GM19395 (cell line): ENCODE measurements around the gene PER3.
"Not testable (repeated sequence)": the region's sequence is repeated elsewhere in the genome, so short reads cannot be mapped to it uniquely, and the experiment has no call there.

Experiments used
- ATAC-seq: cut with Tn5 transposase; IDR thresholded peaks from one replicate; pipeline ENCODE4 v1.9.1; 2021; ENCODE audit warnings: mild to moderate bottlenecking, moderate library complexity; ENCODE audit not compliant: unreplicated experiment

PER3 gene

DNA sequence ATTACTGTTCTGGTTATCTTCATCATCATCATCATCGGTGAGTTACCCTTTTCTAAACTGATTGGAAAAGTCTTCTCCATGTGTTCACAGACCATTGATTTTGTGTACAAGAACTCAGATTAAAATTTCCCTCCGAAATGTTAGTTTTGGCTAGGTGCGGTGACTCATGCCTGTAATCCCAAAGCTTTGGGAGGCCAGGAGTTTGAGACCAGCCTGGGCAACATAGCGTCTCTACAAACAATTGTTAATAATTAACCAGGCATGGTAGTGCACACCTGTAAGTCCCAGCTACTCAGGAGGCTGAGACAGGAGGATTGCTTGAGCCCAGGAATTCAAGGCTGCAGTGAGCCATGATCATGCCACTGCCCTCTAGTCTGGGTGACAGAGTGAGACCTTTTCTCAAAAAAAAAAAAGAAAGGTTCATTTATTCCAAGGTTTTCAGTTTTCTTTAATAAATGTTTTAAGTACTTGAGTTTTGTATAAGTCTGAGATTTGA lies 5.9 kb upstream of the PER3 start:
- ATAC-seq, result no peak

DNA sequence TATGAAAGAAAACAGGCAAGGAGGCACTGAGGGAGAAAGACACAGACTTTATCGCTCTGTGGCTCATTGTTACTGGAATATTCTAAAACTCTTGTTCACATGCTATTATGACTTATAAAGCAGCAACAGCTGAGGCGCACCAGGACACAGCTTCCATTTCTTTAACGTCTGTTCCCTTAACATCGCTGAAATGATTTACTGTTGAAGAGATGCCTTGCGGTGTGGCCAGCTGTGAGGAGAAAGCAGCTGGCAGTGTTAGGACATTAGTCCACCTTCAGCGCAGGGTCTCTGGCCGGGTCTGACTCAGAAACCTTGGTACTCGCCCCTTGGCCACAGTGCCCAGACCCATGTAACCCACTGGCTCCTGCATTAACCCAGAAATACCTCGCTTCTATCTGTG lies 3.1 kb upstream of the PER3 start:
- no peak for ATAC-seq

- ATAC-seq, result no peak
These were observed 2.6 kb upstream of the PER3 start for GRCh38 chr1:7781501-7781900.

DNA sequence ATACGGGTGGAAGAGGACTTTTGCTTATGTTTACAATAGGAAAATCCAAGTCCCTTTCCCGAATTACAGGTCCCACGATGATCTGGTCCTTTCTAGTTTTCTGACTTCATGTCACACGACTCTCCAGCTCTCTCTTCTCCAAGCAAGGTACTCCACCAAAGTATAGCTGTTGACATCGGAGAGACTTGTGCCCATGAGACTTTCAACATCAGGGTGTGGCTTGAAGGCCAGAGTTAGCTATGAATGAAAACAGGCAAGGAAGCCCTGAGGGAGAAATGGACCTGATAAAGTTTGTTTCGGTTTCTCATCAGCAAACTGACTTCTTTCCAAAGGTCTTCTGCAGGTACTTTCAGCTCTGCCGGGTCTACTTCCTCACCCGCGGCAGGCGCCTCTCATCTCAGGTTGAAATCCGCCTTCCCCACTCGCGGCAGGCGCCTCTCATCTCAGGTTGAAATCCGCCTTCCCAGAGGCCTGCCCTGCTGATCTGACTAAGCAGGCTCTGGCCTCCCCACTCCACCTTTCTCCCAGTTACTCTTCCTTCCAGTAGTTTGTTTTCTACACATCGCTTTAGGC lies 2.1 kb upstream of the PER3 start:
- ATAC-seq, result no peak

GRCh38 chr1:7783178-7783711 lies 846 bp upstream of the PER3 start:
- no peak for ATAC-seq

DNA sequence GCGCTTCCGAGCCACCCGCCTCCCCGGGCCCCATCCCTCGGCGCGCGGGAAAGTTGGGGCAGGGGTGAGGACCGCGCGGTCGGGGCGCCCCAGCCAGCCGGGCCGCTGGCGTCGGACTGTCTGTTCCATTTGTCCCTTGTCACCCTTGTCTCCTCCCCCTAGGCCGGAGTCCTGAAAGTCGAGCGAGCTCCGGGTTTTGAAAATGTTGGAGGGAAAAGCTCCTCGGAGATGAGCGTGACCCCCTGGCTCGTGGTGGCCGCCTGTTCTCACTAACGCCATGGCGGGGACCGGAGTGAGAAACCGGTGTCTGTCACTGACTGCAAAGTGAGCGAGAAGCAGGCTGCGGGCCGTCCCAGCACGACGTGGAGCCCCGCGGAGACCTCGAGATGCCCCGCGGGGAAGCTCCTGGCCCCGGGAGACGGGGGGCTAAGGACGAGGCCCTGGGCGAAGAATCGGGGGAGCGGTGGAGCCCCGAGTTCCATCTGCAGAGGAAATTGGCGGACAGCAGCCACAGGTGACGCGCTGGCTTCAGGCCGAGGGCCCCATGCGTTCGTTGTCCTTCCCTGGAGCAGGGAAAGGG lies 491 bp downstream of the PER3 start:
- ATAC-seq, result no peak

GRCh38 chr1:7785108-7785507 lies 1.0 kb downstream of the PER3 start:
- no peak for ATAC-seq

GRCh38 chr1:7786795-7787194 lies 2.7 kb downstream of the PER3 start:
- ATAC-seq, result no peak

- ATAC-seq, result no peak
These were observed 5.7 kb downstream of the PER3 start for GRCh38 chr1:7789828-7790227.

DNA sequence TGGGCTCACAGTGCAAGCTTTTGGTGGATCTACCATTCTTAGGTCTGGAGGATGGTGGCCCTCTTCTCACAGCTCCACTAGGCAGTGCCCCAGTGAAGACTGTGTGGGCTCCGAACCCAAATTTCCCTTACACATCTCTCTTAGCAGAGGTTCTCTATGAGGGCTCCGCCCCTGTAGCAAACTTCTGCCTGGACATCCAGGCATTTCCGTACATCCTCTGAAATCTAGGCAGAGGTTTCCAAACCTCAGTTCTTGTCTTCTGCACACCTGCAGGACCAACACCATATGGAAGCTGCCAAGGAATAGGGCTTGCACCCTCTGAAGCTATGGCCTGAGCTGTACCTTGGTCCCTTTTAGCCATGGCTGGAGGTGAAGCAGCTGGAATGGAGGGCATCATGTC lies 6.9 kb downstream of the PER3 start:
- not testable (repeated sequence) for ATAC-seq

DNA sequence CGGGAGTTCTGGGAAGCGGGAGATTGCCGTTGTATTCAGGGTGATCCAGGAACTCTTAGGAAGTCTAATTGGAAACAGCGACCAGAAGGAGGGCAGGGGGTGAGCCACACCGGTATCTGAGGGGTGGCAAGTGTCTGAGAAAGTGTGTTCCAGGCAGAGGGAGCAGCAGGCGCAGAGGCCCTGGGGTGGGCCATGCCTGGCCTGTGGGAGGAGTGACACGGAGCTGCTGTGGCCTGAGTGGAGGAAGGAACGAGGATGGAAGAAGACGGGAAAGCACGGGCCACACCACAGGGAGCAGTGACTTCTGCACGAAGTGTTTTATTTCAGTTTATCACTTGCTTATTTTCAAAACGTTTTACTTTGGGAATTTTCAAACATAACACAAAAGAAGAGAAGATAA lies 11.3 kb downstream of the PER3 start:
- no peak for ATAC-seq

GRCh38 chr1:7805460-7805859 lies 21.4 kb downstream of the PER3 start:
- ATAC-seq, result no peak

DNA sequence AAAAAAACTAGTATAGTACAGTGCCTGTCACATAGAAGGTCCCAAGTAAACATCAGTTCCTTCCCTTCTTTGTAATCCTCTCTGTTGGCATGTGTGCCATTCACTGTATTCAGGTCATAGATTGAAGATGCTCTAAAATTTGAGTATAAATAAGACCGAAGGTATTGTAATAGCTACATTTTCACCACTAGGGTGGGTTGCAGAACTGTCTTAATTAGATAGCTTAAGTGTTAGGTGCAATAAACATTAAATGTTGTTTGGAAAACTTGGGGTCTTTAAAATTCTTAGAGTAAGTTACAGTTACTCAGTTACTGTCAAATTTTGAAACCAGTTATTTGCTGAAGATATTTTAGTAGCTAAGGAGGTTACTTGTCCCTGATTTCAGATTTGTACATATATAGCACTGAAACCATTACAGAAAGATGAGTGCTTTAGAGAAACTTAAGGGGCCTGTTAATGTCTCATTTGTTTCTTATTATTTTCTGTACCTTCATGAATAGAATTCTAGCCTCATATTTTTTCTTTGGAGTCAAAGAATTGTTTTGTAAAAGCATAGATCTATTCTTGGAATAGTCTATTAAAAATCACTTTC lies 24.3 kb downstream of the PER3 start:
- no peak for ATAC-seq

DNA sequence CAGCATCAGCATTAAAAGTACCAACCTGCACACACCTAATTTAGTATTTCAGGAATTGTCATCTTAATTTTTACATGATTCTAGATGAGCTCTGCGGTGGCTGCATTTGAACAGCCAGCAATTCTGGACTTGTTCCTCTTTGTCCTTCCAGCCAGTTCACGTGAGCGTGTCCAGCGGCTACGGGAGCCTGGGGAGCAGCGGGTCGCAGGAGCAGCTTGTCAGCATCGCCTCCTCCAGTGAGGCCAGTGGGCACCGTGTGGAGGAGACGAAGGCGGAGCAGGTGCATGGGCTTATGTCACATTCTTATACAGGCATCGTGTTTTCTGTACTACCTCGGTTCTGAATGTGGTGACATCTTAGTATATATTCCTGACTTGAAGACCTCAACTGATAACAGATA lies 25.7 kb downstream of the PER3 start:
- no peak for ATAC-seq

DNA sequence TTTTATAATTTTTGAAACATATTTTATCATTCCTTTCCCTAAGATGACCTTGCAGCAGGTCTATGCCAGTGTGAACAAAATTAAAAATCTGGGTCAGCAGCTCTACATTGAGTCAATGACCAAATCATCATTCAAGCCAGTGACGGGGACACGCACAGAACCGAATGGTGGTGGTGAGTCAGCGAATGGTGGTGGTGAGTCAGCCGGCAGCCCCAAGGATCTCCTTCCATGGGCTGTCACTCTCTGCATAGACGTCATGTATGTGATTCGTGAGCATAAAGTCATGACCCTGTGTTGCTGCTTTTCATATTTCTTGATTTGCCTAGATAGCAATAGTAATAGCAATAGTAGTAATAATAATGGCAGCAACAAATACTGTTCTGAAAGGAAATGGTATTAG lies 26.3 kb downstream of the PER3 start:
- ATAC-seq, result no peak

DNA sequence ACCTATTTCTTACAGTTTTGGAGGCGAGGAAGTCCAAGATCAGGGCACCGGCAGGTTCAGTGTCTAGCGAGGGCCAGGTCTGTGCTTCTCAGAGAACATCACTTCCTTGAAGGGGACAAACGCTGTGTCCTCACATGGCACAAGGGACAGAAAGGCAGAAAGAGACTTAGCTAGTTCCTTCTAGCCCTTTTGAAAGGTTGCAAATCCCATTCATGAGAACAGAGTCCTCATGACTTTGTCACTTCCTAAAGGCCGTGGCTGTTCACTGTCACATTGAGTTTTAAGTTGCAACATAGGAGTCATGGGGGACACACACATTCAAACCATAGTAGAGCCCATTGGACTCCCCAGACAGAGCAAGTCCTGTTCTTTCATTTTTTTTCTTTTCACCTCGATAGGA lies 27.4 kb downstream of the PER3 start:
- no peak for ATAC-seq

DNA sequence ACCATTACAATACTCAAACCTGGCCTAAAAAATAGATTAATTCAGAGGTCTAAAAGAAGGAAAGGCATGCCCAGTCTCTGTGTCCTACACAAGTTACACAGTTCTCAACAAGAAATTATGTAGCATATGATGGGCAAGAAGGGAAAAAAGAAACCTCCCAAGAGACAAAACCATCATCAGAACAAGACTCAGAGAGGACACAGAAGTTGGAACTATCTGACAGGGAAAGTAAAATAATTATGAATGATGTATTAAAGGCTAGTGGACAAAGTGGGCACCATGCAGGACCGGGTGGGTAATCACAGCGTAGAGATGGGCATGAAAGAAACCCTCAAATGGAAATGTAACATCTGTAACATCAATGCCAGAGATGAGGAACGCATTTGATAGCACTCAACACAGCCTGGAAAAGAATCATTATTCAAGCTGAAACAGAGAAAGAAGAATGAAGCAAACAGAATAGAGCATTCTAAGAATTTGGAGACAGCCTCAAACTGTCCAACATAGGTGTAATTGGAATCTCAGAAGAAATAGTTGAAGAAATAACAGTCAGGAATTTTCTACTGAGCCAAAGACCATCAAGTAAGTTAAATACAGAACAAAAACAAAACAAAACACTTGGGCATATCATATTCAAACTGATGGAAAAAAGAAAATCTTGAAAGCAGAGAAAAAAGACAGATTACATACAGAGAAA lies 29.7 kb downstream of the PER3 start:
- ATAC-seq, result no peak

DNA sequence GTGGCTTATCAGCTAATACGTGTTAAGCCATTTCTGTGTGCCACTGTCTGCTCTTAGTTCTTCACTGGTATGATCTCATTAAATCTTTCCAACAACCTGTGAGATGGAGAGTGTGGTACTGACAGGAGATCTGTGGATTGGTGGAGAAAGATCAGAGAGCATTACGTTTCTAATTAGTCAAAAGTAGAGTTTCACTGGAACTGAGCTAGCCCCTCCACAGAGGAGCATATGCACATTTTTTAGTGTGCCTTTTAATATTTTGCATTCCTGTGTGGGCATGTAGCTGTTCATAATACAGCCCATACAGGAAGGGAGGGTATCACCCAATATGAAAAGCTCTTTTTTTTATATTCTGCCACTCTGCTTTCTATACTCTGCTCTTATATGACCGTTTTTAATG lies 37.2 kb downstream of the PER3 start:
- ATAC-seq, result no peak

GRCh38 chr1:7824701-7825100 lies 40.6 kb downstream of the PER3 start:
- no peak for ATAC-seq

DNA sequence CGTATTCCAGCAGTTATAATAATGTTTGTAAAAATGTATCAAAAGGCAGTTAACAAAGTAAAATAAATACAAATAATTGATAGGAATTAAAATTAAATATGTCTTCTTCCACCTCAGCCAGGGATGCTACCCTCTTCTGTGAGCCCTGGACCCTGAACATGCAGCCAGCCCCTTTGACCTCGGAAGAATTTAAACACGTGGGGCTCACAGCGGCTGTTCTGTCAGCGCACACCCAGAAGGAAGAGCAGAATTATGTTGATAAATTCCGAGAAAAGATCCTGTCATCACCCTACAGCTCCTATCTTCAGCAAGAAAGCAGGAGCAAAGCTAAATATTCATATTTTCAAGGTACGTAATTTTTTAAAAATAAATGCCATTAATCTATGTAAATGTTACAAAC lies 42.3 kb downstream of the PER3 start:
- no peak for ATAC-seq

DNA sequence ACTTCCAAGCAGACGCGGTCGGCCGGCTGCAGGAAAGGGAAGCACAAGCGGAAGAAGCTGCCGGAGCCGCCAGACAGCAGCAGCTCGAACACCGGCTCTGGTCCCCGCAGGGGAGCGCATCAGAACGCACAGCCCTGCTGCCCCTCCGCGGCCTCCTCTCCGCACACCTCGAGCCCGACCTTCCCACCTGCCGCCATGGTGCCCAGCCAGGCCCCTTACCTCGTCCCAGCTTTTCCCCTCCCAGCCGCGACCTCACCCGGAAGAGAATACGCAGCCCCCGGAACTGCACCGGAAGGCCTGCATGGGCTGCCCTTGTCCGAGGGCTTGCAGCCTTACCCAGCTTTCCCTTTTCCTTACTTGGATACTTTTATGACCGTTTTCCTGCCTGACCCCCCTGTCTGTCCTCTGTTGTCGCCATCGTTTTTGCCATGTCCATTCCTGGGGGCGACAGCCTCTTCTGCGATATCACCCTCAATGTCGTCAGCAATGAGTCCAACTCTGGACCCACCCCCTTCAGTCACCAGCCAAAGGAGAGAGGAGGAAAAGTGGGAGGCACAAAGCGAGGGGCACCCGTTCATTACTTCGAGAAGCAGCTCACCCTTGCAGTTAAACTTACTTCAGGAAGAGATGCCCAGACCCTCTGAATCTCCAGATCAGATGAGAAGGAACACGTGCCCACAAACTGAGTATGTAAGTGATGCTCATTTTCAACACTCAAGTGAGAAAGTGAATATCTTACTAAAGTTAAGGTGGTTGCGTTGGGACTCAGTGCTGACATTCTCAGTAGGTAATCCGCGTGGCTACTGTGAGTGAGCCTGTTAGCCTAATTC lies 43.2 kb downstream of the PER3 start:
- no peak for ATAC-seq
